ENCODE results near the gene CX3CL1.
"Not testable (repeated sequence)": the region's sequence is repeated elsewhere in the genome, so short reads cannot be mapped to it uniquely, and the experiment has no call there.

Gene CX3CL1

DNA sequence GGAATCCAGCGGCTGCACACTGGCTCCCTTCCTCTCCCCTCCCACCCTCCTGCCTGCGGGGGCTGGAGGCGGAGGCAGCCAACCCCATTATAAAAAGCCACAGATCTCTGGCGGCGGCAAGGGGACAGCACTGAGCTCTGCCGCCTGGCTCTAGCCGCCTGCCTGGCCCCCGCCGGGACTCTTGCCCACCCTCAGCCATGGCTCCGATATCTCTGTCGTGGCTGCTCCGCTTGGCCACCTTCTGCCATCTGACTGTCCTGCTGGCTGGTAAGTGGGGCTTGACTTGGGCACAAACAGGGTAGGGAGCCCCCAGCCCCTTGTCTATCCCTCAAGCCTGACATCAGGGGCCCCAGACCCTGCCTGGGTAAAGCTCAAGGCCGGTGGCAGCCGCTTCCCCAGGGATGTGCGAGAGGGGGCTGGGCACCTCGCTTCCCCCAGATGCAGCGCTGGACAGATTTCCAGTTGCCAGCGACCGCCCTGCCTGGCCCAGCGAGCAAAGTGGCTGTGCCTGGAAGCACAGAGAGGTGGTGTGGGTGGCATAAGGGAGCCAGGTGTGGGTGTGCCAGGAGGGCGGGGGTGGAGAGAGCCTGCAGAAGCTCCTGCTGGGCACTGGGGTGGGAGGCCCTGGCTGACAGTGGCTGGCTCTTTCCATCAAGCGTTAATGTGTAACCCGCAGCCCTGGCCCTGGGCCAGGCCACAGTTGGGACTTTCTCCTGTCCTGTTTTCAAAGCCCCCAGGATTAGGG lies at the start of gene CX3CL1:
TSS of gene CX3CL1 (plus strand) at position 119 of the 745 bp plus-strand sequence. CDS start at position 198, 79 bp downstream.
- Histone ChIP-seq H3K27me3 (ENCODE audit: control insufficient read depth in 2 of 2, insufficient read depth in 2 of 2, low read length in 2 of 2) (no peaks in the 10 kb centered on the region), H3K9ac (ENCODE audit: low read depth in 1 of 2, low read length in 2 of 2) (peak within 1 kb of the TSS; percentile 60 to 71), H3K9me3 (ENCODE audit: control insufficient read depth in 2 of 2, low read length in 2 of 2) (no peaks in the 10 kb centered on the region), H3K4me1 (ENCODE audit: control insufficient read depth in 2 of 2, insufficient read depth in 2 of 2, low read length in 2 of 2) (peaks cover 12 to 18% of the 10 kb centered on the region in 2 donors), H3K4me3 (ENCODE audit: low read length in 2 of 2) (peak within 1 kb of the TSS; percentile 57 to 63), H3K27ac (ENCODE audit: low read depth in 2 of 2, low read length in 2 of 2) (peak within 1 kb of the TSS; percentile 73 to 75), H3K36me3 (ENCODE audit: control insufficient read depth in 2 of 2, insufficient read depth in 2 of 2, low read length in 2 of 2) (no peaks in the 10 kb centered on the region)

DNA sequence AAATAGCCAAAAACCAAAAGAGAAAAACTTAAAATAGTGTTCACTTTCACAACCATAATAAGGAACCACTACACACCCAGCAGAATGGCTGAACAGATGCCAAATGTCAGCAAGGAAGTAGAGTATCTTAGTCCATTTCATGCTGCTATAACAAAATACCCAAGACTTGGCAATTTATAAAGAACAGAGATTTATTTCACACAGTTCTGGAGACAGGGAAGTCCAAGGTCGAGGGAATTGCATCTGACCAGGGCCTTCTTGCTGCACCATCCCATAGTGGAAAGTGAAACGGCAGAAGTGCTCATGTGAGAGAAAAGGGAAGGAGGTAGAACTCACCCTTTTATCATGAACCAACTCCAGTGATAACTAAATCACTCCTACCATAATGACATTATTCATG lies 47.5 kb upstream of the CX3CL1 start:
- H3K9ac ChIP-seq (ENCODE audit: low read depth in 1 of 2, low read length in 2 of 2): no peak overlapping the region
- no peak overlapping the region for H3K4me3 ChIP-seq (ENCODE audit: low read length in 2 of 2)
- H3K27ac ChIP-seq (ENCODE audit: low read depth in 2 of 2, low read length in 2 of 2): no peak overlapping the region
- H3K27me3 ChIP-seq (ENCODE audit: control insufficient read depth in 2 of 2, insufficient read depth in 2 of 2, low read length in 2 of 2): no peaks in the 10 kb centered on the region
- H3K4me1 ChIP-seq (ENCODE audit: control insufficient read depth in 2 of 2, insufficient read depth in 2 of 2, low read length in 2 of 2): no peaks in the 10 kb centered on the region
- H3K9me3 ChIP-seq (ENCODE audit: control insufficient read depth in 2 of 2, low read length in 2 of 2): no peaks in the 10 kb centered on the region
- no peaks in the 10 kb centered on the region for H3K36me3 ChIP-seq (ENCODE audit: control insufficient read depth in 2 of 2, insufficient read depth in 2 of 2, low read length in 2 of 2)

DNA sequence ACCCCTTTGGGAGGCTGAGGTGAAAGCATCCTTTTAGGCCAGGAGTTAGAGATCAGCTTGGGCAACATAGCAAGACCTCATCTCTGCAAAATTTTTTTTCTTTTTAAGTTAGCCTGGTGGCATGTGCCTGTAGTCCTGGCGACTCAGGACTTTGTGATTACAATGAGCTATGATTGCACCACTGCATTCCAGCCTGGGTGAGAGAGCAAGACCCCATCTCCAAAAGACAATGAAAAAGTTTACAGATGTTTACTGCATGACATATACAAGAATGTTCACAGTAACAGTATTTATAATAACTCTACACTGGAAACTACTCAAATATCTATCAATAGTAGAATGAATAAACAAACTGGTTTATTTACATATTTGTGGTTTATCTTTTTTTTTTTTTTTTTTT lies 46.8 kb upstream of the CX3CL1 start:
- no peaks in the 10 kb centered on the region for H3K36me3 ChIP-seq (ENCODE audit: control insufficient read depth in 2 of 2, insufficient read depth in 2 of 2, low read length in 2 of 2)
- no peak overlapping the region for H3K27ac ChIP-seq (ENCODE audit: low read depth in 2 of 2, low read length in 2 of 2)
- H3K27me3 ChIP-seq (ENCODE audit: control insufficient read depth in 2 of 2, insufficient read depth in 2 of 2, low read length in 2 of 2): no peaks in the 10 kb centered on the region
- H3K4me1 ChIP-seq (ENCODE audit: control insufficient read depth in 2 of 2, insufficient read depth in 2 of 2, low read length in 2 of 2): no peaks in the 10 kb centered on the region
- H3K9me3 ChIP-seq (ENCODE audit: control insufficient read depth in 2 of 2, low read length in 2 of 2): no peaks in the 10 kb centered on the region
- H3K9ac ChIP-seq (ENCODE audit: low read depth in 1 of 2, low read length in 2 of 2): no peak overlapping the region
- H3K4me3 ChIP-seq (ENCODE audit: low read length in 2 of 2): no peak overlapping the region

DNA sequence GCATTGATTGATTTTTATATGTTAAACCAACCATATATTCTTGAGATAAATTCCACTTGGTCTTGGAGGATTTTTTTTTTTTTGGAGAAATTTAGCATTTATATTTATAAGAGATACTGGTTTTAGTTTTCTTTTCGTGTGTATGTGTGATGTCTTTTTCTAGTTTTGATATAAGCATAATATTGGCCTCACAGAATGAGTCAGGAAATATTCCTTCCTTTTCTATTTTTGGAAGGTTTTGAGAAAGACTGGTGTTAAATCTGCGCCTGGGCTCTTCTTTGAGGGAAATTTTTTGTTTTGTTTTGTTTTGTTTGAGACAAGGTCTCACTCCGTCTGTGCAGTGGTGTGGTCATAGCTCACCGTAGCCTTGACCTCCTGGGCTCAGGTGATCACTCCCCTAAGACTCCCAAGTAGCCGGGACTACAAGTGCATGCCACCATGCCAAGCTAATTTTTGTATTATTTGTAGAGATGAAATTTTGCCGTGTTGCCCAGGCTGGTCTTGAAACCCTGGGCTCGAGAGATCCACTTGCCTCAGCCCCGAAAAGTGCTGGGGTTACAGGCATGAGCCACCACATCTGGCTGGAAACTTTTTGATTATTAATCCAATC lies 42.5 kb upstream of the CX3CL1 start:
- H3K4me1 ChIP-seq (ENCODE audit: control insufficient read depth in 2 of 2, insufficient read depth in 2 of 2, low read length in 2 of 2): no peaks in the 10 kb centered on the region
- H3K9ac ChIP-seq (ENCODE audit: low read depth in 1 of 2, low read length in 2 of 2): no peak overlapping the region
- no peak overlapping the region for H3K27ac ChIP-seq (ENCODE audit: low read depth in 2 of 2, low read length in 2 of 2)
- no peaks in the 10 kb centered on the region for H3K9me3 ChIP-seq (ENCODE audit: control insufficient read depth in 2 of 2, low read length in 2 of 2)
- H3K4me3 ChIP-seq (ENCODE audit: low read length in 2 of 2): no peak overlapping the region
- H3K27me3 ChIP-seq (ENCODE audit: control insufficient read depth in 2 of 2, insufficient read depth in 2 of 2, low read length in 2 of 2): no peaks in the 10 kb centered on the region
- H3K36me3 ChIP-seq (ENCODE audit: control insufficient read depth in 2 of 2, insufficient read depth in 2 of 2, low read length in 2 of 2): no peaks in the 10 kb centered on the region

DNA sequence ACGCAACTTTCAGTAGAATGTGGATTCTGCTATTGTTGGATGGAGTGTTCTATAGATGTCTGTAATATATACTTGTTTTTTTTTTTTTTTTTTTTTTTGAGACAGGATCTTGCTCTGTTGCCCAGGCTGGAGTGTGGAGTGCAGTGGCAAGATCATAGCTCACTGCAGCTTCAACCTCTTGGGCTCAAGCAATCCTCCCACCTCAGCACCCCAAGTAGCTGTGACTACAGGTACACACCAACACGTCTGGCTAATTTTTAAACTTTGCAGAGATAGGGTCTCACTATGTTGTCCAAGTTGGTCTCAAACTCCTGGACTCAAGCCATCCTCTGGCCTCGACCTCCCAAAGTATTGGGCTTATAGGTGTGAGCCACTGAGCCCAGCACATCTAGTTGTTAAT lies 40.9 kb upstream of the CX3CL1 start:
- no peak overlapping the region for H3K4me3 ChIP-seq (ENCODE audit: low read length in 2 of 2)
- no peaks in the 10 kb centered on the region for H3K9me3 ChIP-seq (ENCODE audit: control insufficient read depth in 2 of 2, low read length in 2 of 2)
- H3K27me3 ChIP-seq (ENCODE audit: control insufficient read depth in 2 of 2, insufficient read depth in 2 of 2, low read length in 2 of 2): no peaks in the 10 kb centered on the region
- H3K36me3 ChIP-seq (ENCODE audit: control insufficient read depth in 2 of 2, insufficient read depth in 2 of 2, low read length in 2 of 2): no peaks in the 10 kb centered on the region
- H3K27ac ChIP-seq (ENCODE audit: low read depth in 2 of 2, low read length in 2 of 2): no peak overlapping the region
- H3K4me1 ChIP-seq (ENCODE audit: control insufficient read depth in 2 of 2, insufficient read depth in 2 of 2, low read length in 2 of 2): no peaks in the 10 kb centered on the region
- H3K9ac ChIP-seq (ENCODE audit: low read depth in 1 of 2, low read length in 2 of 2): no peak overlapping the region

DNA sequence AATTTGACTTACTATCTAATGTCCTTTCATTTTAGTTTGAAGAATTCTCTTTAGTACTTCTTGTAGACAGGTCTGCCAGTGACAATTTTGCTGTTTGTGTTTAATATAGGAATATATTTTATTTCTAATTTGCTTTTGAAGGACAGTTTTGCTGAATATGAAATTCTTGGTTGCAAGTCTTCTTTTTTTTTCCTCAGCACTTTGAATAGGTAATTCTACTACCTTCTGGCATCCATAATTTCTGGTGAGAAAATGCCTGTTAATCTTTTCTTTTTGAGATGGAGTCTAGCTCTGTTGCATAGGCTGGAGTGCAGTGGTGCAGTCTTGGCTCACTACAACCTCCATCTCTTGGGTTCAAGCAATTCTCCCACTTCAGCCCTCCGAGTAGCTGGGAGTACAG lies 38.9 kb upstream of the CX3CL1 start:
- H3K27me3 ChIP-seq (ENCODE audit: control insufficient read depth in 2 of 2, insufficient read depth in 2 of 2, low read length in 2 of 2): no peaks in the 10 kb centered on the region
- H3K4me1 ChIP-seq (ENCODE audit: control insufficient read depth in 2 of 2, insufficient read depth in 2 of 2, low read length in 2 of 2): no peaks in the 10 kb centered on the region
- no peak overlapping the region for H3K27ac ChIP-seq (ENCODE audit: low read depth in 2 of 2, low read length in 2 of 2)
- no peak overlapping the region for H3K4me3 ChIP-seq (ENCODE audit: low read length in 2 of 2)
- H3K9me3 ChIP-seq (ENCODE audit: control insufficient read depth in 2 of 2, low read length in 2 of 2): no peaks in the 10 kb centered on the region
- no peaks in the 10 kb centered on the region for H3K36me3 ChIP-seq (ENCODE audit: control insufficient read depth in 2 of 2, insufficient read depth in 2 of 2, low read length in 2 of 2)
- H3K9ac ChIP-seq (ENCODE audit: low read depth in 1 of 2, low read length in 2 of 2): no peak overlapping the region

DNA sequence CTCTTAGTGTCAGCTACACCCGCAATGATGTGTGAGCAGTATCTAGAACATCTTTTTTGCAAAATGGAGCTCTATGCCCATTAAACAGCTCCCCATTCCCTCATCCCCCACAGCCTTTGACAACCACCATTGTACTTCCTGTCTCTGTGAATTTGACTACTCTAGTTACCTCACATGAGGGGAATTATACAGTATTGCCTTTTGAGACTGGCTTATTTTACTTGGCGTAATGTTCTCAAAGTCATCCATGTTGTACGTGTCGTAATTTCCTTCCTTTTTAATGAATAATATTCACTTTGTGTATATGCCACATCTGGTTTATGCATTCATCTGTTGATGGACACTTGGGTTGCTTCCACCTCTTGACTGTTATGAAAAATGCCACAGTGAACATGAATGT lies 36.9 kb upstream of the CX3CL1 start:
- H3K4me3 ChIP-seq (ENCODE audit: low read length in 2 of 2): no peak overlapping the region
- H3K9me3 ChIP-seq (ENCODE audit: control insufficient read depth in 2 of 2, low read length in 2 of 2): no peaks in the 10 kb centered on the region
- no peak overlapping the region for H3K9ac ChIP-seq (ENCODE audit: low read depth in 1 of 2, low read length in 2 of 2)
- H3K27me3 ChIP-seq (ENCODE audit: control insufficient read depth in 2 of 2, insufficient read depth in 2 of 2, low read length in 2 of 2): no peaks in the 10 kb centered on the region
- no peak overlapping the region for H3K27ac ChIP-seq (ENCODE audit: low read depth in 2 of 2, low read length in 2 of 2)
- no peaks in the 10 kb centered on the region for H3K4me1 ChIP-seq (ENCODE audit: control insufficient read depth in 2 of 2, insufficient read depth in 2 of 2, low read length in 2 of 2)
- H3K36me3 ChIP-seq (ENCODE audit: control insufficient read depth in 2 of 2, insufficient read depth in 2 of 2, low read length in 2 of 2): no peaks in the 10 kb centered on the region

DNA sequence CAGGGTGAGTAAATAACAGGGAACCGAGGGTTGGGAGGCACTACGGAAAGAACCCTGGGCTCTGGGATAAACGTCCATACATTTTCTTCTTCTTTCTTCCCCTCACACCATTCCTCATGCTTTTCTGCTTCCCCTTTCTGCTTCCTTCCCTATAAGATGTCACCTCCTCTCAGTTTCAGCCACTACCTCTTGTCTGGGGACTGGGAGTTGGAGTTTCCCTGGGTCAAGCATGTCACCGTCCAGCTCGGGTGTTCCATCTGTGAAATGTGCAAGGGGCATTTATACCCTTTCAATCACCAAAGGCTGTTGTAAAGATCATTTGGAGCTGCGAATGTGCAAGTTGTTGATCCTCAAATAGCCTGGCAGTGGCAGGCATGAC lies 31.2 kb upstream of the CX3CL1 start:
- no peaks in the 10 kb centered on the region for H3K36me3 ChIP-seq (ENCODE audit: control insufficient read depth in 2 of 2, insufficient read depth in 2 of 2, low read length in 2 of 2)
- no peaks in the 10 kb centered on the region for H3K27me3 ChIP-seq (ENCODE audit: control insufficient read depth in 2 of 2, insufficient read depth in 2 of 2, low read length in 2 of 2)
- H3K9me3 ChIP-seq (ENCODE audit: control insufficient read depth in 2 of 2, low read length in 2 of 2): no peaks in the 10 kb centered on the region
- H3K27ac ChIP-seq (ENCODE audit: low read depth in 2 of 2, low read length in 2 of 2): peak overlapping the region in 1 of 2 donors; percentile 15
- peaks cover 7 to 17% of the 10 kb centered on the region in 2 donors for H3K4me1 ChIP-seq (ENCODE audit: control insufficient read depth in 2 of 2, insufficient read depth in 2 of 2, low read length in 2 of 2)
- no peak overlapping the region for H3K4me3 ChIP-seq (ENCODE audit: low read length in 2 of 2)
- no peak overlapping the region for H3K9ac ChIP-seq (ENCODE audit: low read depth in 1 of 2, low read length in 2 of 2)

DNA sequence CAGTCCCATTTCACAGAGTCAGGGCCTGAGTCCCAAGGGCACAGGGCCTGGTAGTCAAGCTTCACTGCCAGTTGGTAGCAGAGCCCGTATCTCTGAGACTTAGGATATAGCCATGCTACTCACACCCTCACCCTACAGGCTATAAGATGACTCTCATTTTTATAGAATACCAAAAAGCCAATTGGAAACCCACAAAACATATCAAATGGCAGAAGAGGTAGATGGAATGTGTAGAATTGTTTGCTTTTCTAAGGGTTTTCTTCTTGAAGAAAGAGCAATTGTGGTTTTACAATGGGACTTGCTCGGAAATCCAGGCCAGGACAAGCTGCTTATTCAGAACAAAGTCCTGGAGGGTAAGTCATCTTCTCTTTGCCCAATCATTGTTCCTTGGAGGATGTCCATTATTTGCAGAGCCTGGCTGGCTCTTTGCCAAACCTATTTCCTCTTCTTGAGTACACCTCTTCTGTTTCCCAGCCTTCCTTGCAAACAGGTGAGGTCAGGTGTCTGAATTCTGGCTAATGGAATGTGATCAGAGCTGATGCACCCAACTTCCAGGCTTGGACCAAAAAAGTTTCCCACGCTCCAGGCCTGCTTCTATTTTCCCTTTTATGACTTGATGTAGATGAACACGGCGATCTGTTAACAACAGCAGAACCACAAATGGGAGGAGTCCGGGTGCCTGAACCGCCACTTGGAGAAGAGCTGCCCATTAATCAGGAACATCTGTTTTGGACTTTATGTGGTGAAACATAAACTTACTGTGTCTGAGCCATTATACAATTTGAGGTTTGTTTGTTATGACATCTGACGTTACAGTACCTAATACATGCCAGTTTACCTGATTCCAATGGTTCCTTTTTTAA lies 30.6 kb upstream of the CX3CL1 start:
- peak overlapping the region in 1 of 2 donors; percentile 15 for H3K27ac ChIP-seq (ENCODE audit: low read depth in 2 of 2, low read length in 2 of 2)
- H3K36me3 ChIP-seq (ENCODE audit: control insufficient read depth in 2 of 2, insufficient read depth in 2 of 2, low read length in 2 of 2): no peaks in the 10 kb centered on the region
- H3K9ac ChIP-seq (ENCODE audit: low read depth in 1 of 2, low read length in 2 of 2): no peak overlapping the region
- no peaks in the 10 kb centered on the region for H3K9me3 ChIP-seq (ENCODE audit: control insufficient read depth in 2 of 2, low read length in 2 of 2)
- no peak overlapping the region for H3K4me3 ChIP-seq (ENCODE audit: low read length in 2 of 2)
- H3K4me1 ChIP-seq (ENCODE audit: control insufficient read depth in 2 of 2, insufficient read depth in 2 of 2, low read length in 2 of 2): peaks cover 7 to 17% of the 10 kb centered on the region in 2 donors
- no peaks in the 10 kb centered on the region for H3K27me3 ChIP-seq (ENCODE audit: control insufficient read depth in 2 of 2, insufficient read depth in 2 of 2, low read length in 2 of 2)

DNA sequence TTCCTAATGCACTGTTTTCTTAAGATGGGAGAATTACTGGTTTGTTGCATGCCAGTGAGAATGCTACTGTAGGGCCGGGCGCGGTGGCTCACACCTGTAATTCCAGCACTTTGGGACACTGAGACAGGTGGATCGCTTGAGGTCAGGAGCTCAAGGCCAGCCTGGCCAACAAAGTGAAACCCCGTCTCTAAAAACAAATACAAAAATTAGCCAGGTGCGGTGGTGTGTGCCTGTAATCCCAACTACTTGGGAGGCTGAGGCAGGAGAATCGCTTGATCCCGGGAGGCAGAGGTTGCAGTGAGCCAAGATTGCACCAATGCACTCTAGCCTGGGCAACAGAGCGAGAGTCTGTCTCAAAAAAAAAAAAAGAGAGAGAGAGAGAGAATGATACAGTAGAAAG lies 29.7 kb upstream of the CX3CL1 start:
- not testable (repeated sequence) for H3K27me3 ChIP-seq (ENCODE audit: control insufficient read depth in 2 of 2, insufficient read depth in 2 of 2, low read length in 2 of 2); H3K9ac ChIP-seq (ENCODE audit: low read depth in 1 of 2, low read length in 2 of 2); H3K27ac ChIP-seq (ENCODE audit: low read depth in 2 of 2, low read length in 2 of 2); H3K9me3 ChIP-seq (ENCODE audit: control insufficient read depth in 2 of 2, low read length in 2 of 2); H3K4me3 ChIP-seq (ENCODE audit: low read length in 2 of 2); H3K36me3 ChIP-seq (ENCODE audit: control insufficient read depth in 2 of 2, insufficient read depth in 2 of 2, low read length in 2 of 2)
- H3K4me1 ChIP-seq (ENCODE audit: control insufficient read depth in 2 of 2, insufficient read depth in 2 of 2, low read length in 2 of 2): peaks cover 7 to 17% of the 10 kb centered on the region in 2 donors

Data from mucosa of rectum (tissue), 2 donors.